LNCaP clone FGC (cell line): ENCODE measurements around the gene ZNF512B.

Experiments used
- DNase-seq: peaks from one replicate; pipeline ENCODE4 v3.0.0-alpha.2; 2011; ENCODE audit warnings: low read depth
- H3K4me3 ChIP-seq: 2 replicates; pipeline ENCODE4 v1.5.1; 2011; ENCODE audit warnings: mild to moderate bottlenecking, low read depth, low read length, control low read depth
- CTCF ChIP-seq: IDR thresholded peaks from 2 replicates; pipeline ENCODE4 v1.5.1; 2012; ENCODE audit warnings: mild to moderate bottlenecking; ENCODE audit not compliant: control insufficient read depth, insufficient read depth; ENCODE audit errors: extremely low read depth

ZNF512B gene

GRCh38 chr20:63915471-63915870 is 54.3 kb downstream of the ZNF512B start:
- no peak for DNase-seq
- TF ChIP-seq CTCF: no peak
- H3K4me3 ChIP-seq: no peak overlapping the region

GRCh38 chr20:63913768-63914167 is 56.0 kb downstream of the ZNF512B start:
- H3K4me3 ChIP-seq: no peak overlapping the region
- TF ChIP-seq CTCF: no peak
- DNase-seq: no peak

GRCh38 chr20:63911176-63911575 is 58.6 kb downstream of the ZNF512B start:
- no peak for TF ChIP-seq CTCF
- H3K4me3 ChIP-seq: no peak overlapping the region
- peak; percentile 22 for DNase-seq

GRCh38 chr20:63908008-63908682 is 61.6 kb downstream of the ZNF512B start:
- no peak for TF ChIP-seq CTCF
- no peak for DNase-seq
- no peak overlapping the region for H3K4me3 ChIP-seq
